Measurements from ENCODE around the gene PRSS2. TPM values are rescaled to one million over a fixed set of nuclear protein-coding genes. Genes with fewer than 3 reads are reported as not detected.

Gene PRSS2
- total RNA-seq, 1 donor from 2014 or later: not detected

- TF ChIP-seq, protein P1, sequence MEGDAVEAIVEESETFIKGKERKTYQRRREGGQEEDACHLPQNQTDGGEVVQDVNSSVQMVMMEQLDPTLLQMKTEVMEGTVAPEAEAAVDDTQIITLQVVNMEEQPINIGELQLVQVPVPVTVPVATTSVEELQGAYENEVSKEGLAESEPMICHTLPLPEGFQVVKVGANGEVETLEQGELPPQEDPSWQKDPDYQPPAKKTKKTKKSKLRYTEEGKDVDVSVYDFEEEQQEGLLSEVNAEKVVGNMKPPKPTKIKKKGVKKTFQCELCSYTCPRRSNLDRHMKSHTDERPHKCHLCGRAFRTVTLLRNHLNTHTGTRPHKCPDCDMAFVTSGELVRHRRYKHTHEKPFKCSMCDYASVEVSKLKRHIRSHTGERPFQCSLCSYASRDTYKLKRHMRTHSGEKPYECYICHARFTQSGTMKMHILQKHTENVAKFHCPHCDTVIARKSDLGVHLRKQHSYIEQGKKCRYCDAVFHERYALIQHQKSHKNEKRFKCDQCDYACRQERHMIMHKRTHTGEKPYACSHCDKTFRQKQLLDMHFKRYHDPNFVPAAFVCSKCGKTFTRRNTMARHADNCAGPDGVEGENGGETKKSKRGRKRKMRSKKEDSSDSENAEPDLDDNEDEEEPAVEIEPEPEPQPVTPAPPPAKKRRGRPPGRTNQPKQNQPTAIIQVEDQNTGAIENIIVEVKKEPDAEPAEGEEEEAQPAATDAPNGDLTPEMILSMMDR (IDR thresholded peaks at IDR 0.05): no peak
- TF ChIP-seq POLR2A (IDR thresholded peaks at IDR 0.05) (no peak), POLR2AphosphoS5 (IDR thresholded peaks at IDR 0.05; ENCODE audit: insufficient read depth in 1 of 2, low read depth in 1 of 2) (no peak)
- no peak for DNase-seq (ENCODE audit: extremely low spot score in 2 of 2)
- intact Hi-C loops (cut with DNase I): no loop called here
- Histone ChIP-seq H3K27ac (no peak overlapping the region), H3K9me3 (no peaks in the 10 kb centered on the region), H3K27me3 (no peaks in the 10 kb centered on the region), H3K4me1 (no peaks in the 10 kb centered on the region), H3K4me3 (no peak overlapping the region), H3K36me3 (no peaks in the 10 kb centered on the region)
Measured at GRCh38 chr7:142819530-142819929, 48.8 kb downstream of the PRSS2 start.

GRCh38 chr7:142822714-142823113 lies 51.9 kb downstream of the PRSS2 start:
- DNase-seq (ENCODE audit: extremely low spot score in 2 of 2): no peak
- no peak overlapping the region for H3K4me3 ChIP-seq
- no peaks in the 10 kb centered on the region for H3K36me3 ChIP-seq
- no peak overlapping the region for H3K27ac ChIP-seq
- TF ChIP-seq, protein P1 (IDR thresholded peaks at IDR 0.05): no peak
- TF ChIP-seq POLR2A (IDR thresholded peaks at IDR 0.05): no peak
- TF ChIP-seq POLR2AphosphoS5 (IDR thresholded peaks at IDR 0.05; ENCODE audit: insufficient read depth in 1 of 2, low read depth in 1 of 2): no peak
- no peaks in the 10 kb centered on the region for H3K27me3 ChIP-seq
- H3K9me3 ChIP-seq: no peaks in the 10 kb centered on the region
- no peaks in the 10 kb centered on the region for H3K4me1 ChIP-seq
- intact Hi-C loops (cut with DNase I): no loop called here

Small RNAs within 50 kb of the gene (small RNA-seq; reads per million reads assigned to genes)
- not detected for gene TRBD1
- gene TRBJ1-1: not detected
- not detected for gene TRBJ1-2
- not detected for gene TRBJ1-3
- not detected for gene TRBJ1-4
- not detected for gene TRBJ1-5
- not detected for gene TRBJ1-6
- gene TRBJ2-1: not detected
- not detected for gene TRBJ2-2
- gene TRBJ2-2P: not detected
- not detected for gene TRBJ2-3
- gene TRBJ2-4: not detected
- not detected for gene TRBJ2-5
- not detected for gene TRBJ2-6
- gene TRBJ2-7: not detected

Other genes starting within 250 kb of the PRSS2 start
- not detected for gene PRSS1, start 21.5 kb upstream of the PRSS2 start, total RNA-seq
- 68.3 TPM for gene EPHB6, start 84.1 kb downstream of the PRSS2 start, total RNA-seq
- gene TRPV6, start 114.8 kb downstream of the PRSS2 start, total RNA-seq: 7.9 TPM
- gene TRPV5, start 162.8 kb downstream of the PRSS2 start, total RNA-seq: not detected
- gene LLCFC1, start 168.5 kb downstream of the PRSS2 start, total RNA-seq: not detected
- gene KEL, start 191.4 kb downstream of the PRSS2 start, total RNA-seq: 2.2 TPM

All from vagina (tissue), 2 donors.